Stimulated activated naive CD4-positive, alpha-beta T cell treated with Interleukin-2 at 50 U/mL for 16 hours (primary cell): ENCODE results near the gene PYURF.

ENCODE experiments used
- DNase-seq: peaks from one replicate; lab custom pipeline; 2025; lab: John Stamatoyannopoulos, UW

PYURF gene

GRCh38 chr4:88523325-88524129, at the start of gene PYURF:
TSS of gene PYURF (minus strand) at chr4:88523776. CDS start at chr4:88523700, 76 bp downstream.
- peak; percentile 67 for DNase-seq

GRCh38 chr4:88570001-88570400, 46.4 kb upstream of the PYURF start:
- no peak for DNase-seq

- no peak for DNase-seq
Observed at GRCh38 chr4:88567591-88567990, 44.0 kb upstream of the PYURF start.

GRCh38 chr4:88549815-88550214, 26.2 kb upstream of the PYURF start:
- no peak for DNase-seq

GRCh38 chr4:88539322-88540068, 15.9 kb upstream of the PYURF start:
- DNase-seq: peak; percentile 61

GRCh38 chr4:88537709-88538108, 14.1 kb upstream of the PYURF start:
- no peak for DNase-seq

- DNase-seq: peak; percentile 1
Observed at GRCh38 chr4:88535090-88535755, 11.6 kb upstream of the PYURF start.

GRCh38 chr4:88533937-88534750, 10.6 kb upstream of the PYURF start:
- no peak for DNase-seq

GRCh38 chr4:88533088-88533790, 9.7 kb upstream of the PYURF start:
- DNase-seq: no peak

- no peak for DNase-seq
Observed at GRCh38 chr4:88531549-88531948, 8.0 kb upstream of the PYURF start.

- DNase-seq: no peak
Observed at GRCh38 chr4:88528861-88529260, 5.3 kb upstream of the PYURF start.

- no peak for DNase-seq
Observed at GRCh38 chr4:88527787-88528186, 4.2 kb upstream of the PYURF start.

- no peak for DNase-seq
Observed at GRCh38 chr4:88526221-88526815, 2.7 kb upstream of the PYURF start.

GRCh38 chr4:88524171-88524570, 595 bp upstream of the PYURF start:
- DNase-seq: no peak

GRCh38 chr4:88522702-88523324, 763 bp downstream of the PYURF start:
- DNase-seq: peak; percentile 19

- no peak for DNase-seq
Observed at GRCh38 chr4:88518911-88519310, 4.7 kb downstream of the PYURF start.

- no peak for DNase-seq
Observed at GRCh38 chr4:88517825-88518224, 5.8 kb downstream of the PYURF start.

- DNase-seq: no peak
Observed at GRCh38 chr4:88516746-88517145, 6.8 kb downstream of the PYURF start.

GRCh38 chr4:88514557-88515511, 8.7 kb downstream of the PYURF start:
- DNase-seq: no peak
